GM18505 (cell line): ENCODE measurements around the gene FBXL16.

Experiments
- ATAC-seq: cut with Tn5 transposase; IDR thresholded peaks from one replicate; pipeline ENCODE4 v1.9.1; 2021; ENCODE audit not compliant: unreplicated experiment
- POLR2A ChIP-seq: IDR thresholded peaks from 4 replicates; pipeline ENCODE4 v1.6.1; 2011; ENCODE audit warnings: borderline replicate concordance; ENCODE audit not compliant: insufficient read depth, insufficient read length; ENCODE audit errors: extremely low read depth

FBXL16 gene

DNA sequence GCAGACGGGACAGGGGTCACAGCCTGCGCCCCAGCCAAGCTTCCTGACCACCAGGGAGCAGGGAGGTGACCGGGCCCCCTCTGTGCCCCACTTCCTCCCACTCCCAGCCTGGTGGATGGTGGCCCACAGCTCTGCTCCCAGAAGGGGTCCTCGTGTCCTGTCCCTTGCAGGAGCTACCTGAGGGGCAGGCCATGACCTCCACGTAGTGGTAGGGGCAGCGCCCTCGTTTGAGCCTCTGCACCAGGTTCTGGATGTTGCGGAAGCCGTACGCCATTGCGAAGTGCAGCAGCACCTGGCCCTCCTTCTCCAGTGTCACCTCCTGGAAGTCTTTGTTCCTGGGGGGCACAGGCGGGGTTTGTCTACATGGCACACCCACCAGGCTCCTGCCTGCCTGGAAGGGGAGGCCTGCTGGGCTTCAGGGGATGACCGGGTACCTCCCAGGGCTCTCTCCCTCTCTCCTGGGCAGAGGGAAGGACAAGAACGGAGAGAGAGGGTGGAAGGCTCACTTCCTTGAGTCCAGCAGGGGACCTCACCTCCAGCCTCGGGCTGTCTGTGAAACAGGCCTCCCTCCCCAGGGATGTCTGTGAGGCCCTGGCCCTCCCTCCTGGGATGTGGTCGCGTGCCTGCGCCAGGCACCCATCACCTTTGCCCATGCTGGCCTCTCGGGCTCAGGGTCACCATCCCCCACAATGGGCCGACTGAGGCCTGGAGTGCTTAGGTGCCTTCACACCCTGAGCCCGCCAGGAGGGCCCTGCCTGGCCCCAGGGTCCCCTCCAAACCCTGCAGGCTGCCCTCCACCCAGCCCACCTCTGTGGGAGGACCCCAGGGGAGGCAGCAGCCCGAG lies 25.3 kb upstream of the FBXL16 start:
- ATAC-seq, result no peak
- TF ChIP-seq POLR2A, result no peak

DNA sequence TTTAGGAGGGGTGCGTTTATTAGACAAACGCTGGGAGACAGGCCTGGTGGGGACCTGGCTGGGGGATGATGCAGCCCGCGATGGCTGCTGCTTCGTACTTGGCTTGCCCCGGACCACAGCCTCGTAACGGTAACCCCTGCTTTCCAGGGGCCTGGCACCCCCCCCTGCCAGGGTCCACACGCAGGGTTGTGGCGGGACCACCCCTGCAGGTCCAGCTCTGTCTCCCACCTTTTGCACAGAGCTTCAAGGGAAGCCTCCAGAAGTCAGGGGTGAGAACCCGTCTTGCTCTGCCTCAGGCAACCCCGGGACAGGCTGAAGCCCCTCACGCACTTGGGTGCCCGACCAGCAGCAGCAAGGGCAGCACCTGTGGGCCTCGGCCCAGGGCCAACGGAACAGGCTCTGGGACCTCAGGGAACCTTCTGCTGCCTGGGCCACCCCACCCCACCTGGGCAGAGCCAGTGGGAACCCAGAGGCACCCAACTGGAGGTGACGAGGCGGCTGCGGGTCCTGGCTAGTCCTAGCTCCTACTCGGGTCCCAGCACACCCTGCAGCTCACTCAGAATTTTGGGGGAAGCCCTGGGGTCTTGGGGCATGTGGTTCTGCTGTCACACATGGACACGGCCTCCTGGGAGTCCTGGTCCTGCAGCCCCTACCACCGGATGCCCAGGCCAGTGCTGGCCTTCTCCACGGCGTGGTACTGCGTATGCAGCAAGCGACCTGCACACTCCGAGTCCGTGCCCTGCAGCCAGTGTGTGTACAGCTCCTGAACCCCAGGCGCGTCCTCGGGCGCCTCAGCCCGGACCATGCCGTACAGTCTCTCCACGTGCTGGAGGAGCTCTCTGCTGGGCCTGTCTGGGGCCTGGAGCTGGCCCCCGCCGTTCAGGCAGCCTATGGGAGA lies 24.4 kb upstream of the FBXL16 start:
- TF ChIP-seq POLR2A, result no peak
- ATAC-seq, result no peak

DNA sequence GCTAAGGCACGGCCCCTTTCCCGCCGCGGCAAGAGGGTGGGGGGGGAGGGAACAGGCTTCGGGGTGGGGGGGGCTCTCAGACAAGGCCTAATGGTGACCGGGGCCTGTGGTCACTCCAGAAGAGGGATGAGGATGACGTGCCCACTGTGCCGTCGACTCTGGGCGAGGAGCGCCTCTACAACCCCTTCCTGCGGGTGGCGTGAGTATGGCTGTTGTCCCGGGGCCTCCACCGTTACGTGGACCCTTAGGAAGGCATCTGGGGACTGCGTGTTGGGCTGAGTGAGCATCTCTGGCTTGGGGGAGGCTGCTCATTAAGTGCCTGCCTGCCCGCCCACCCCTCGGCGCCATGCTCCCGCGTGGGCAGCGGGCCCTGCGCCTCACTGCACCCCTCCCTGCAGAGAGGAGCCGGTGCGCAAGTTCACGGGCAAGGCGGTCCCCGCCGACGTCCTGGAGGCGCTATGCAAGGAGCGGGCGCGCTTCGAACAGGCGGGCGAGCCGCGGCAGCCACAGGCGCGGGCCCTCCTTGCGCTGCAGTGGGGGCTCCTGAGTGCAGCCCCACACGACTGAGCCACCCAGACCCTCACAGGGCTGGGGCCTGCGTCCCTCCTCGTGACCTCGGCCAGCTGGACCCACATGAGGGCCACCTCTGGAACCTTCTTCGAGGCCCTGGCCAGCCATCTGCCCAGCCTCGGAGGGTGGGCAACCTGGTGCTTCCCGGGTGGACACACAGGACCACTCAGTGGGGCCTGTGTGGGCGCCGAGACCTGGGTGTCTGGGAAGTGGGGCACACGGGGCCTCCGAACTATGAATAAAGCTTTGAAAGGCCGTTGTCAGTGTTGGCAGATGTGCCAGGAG lies 23.5 kb upstream of the FBXL16 start:
- ATAC-seq, result no peak
- no peak for TF ChIP-seq POLR2A

DNA sequence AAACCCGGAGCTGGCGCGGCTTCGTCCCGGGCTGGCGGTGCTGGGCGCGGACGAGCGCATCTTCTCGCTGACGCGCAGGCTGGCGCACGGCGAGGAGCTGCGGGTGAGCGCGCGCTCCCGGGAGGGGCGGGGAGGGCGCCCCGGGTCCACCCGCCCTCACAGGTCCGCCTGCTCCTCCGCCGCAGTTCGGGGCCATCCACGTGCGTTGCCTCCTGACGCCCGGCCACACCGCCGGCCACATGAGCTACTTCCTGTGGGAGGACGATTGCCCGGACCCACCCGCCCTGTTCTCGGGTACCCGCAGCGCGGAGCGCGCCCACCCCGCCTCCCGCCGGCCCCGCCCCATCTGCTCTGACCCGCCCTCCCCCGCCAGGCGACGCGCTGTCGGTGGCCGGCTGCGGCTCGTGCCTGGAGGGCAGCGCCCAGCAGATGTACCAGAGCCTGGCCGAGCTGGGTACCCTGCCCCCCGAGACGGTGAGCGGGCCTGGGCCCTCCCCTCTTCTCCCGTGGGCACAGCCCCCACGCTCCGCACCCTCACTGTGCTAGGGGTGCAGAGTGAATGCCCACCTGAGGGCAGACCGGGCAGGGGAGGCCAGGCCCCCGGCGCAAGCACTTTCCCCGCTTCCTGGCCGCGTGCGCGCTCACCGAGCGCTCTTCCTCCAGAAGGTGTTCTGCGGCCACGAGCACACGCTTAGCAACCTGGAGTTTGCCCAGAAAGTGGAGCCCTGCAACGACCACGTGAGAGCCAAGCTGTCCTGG lies 22.7 kb upstream of the FBXL16 start:
- peak; percentile 17 for TF ChIP-seq POLR2A
- ATAC-seq, result no peak

DNA sequence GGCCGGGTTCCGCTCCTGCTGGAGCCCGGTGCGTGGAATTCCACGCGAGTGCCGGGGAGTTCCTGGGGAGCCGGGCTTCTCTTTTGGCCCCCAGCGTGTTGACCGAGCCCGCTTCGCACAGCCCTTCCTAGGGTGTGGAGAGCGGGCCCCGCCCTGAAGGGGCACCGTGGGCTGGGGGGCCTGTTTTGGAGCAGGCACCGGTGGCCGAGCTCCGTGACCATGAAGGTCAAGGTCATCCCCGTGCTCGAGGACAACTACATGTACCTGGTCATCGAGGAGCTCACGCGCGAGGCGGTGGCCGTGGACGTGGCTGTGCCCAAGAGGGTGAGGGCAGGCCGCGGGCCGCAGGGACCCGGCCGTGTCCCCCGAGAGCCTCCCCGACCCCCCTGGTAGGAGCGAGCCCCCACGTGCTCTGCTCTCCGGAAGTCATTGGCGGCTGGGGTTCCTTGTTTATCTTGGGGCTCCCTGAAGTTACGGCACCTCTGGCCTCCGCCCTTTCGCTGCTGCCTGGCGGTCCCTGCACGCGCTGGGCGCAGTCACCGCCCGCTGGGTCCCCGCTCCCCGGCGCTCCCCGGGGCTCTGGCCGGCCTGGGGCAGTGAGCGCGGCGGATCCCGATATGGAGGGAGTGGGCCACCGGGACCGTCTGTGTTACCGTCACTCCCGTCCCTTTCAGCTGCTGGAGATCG lies 21.8 kb upstream of the FBXL16 start:
- ATAC-seq, result no peak
- no peak for TF ChIP-seq POLR2A

DNA sequence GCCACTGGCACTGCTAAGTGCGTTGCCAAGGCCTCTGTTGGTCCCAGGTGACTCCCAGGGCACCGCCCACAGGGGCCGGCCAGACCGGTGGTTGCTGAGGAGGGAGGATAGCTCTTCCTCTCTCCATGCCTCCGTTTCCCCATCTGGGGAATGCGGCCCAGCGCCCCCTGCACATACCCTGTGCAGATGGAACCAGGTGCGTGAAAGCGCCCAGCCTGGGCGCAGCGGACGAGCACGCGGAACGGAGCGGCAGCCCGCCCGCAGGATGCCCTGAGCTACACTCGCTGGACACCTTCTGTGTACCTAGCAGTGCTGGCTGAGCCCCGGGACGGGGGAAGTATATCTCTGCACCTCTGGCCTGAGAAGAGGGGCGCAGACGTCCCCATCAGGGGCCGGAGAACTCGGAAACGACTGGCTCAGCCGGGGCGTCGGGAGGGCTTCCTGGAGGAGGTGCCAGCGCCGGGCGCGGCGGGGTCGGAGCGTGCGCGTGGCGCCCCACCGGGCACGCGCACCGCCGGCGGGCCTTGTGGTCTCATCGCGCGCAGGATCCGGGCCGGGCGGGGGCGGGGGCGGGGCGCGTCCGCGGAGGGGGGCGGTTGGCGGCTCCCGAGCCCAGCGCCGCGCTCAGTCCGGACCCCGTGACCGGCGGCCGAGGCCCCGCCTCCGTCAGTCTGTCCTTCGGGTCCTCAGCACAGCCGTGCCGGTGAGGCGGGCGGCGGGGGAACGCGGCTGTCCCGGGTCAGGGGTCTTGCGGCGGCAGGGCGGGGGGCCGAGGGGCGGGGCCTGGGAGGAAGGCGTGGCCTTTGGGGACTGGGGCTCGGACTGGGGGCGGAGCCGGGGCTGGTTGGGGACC lies 21.1 kb upstream of the FBXL16 start, which contains the start of the genes CCDC78 and HAGHL:
TSS of gene CCDC78 (minus strand) at position 6 of the 853 bp plus-strand sequence. CDS start 76 bp downstream, outside the sequence.
TSS of gene HAGHL (plus strand) at position 669 of the 853 bp plus-strand sequence. CDS start 404 bp downstream, outside the sequence.
- peak; percentile 22 for TF ChIP-seq POLR2A
- no peak for ATAC-seq

DNA sequence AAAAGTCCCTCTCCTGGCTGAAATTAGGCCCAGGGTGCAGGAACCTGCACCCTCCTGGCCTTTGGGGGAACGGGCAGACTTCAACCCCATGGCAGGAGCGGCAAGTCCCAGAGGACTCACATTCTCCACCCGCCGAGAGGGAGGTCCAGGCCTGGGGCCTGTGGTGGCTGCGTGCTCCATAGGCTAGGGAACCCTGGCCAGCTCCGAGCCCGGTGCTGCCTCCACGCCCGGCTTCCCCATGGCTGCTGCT lies 20.5 kb upstream of the FBXL16 start:
- no peak for ATAC-seq
- no peak for TF ChIP-seq POLR2A

DNA sequence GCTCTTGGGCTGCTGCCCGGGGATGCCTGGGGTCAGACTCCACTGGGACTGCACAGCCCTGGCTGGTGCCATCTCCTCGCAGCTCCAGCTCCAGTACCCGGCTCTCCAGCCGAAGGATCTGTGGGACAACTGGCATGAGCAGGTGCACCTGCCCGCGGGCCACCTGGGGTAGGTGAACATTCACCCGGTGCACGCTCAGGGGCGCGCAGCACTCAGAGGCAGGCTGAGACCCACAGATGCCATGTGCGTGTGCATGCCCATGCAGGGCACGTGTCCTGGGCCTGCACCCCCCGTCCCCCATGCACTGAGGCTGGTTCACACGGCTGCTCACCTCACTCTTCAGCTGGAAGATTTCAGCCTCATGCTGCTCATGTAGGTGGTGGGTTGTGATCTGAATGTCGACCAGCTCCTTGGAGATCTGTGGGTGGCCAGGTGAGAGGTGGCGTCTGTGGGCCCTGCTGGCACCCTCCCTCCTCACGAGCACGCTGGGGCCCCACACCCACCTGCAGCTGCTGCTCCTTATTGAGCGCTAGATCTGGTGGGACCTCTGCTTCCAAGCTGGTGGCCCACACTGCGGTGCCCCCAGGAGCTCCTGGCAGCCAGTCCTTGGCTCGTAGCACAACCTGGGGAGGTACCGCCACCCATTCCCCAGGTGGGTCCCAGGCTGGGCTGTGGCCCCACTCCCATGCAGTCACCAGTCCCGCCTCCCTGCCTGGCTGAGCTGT lies 20.0 kb upstream of the FBXL16 start:
- no peak for ATAC-seq
- no peak for TF ChIP-seq POLR2A

DNA sequence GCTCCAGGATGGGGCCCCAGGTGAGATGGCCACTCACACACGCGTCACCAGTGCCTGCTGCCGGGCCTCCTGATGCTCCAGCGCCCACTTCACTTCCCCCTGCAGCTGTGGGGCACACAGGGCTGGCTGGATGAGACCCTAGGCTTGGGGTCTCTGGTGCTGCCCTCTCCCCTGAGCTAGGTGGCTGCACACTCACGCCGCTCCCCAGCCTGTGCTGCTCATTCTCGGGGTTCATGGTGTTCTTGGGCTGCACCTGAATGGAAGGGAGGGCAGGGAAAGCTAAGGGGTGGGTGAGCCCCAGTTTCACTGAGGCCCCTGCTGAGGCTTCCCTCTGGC lies 19.4 kb upstream of the FBXL16 start:
- ATAC-seq, result no peak
- TF ChIP-seq POLR2A, result no peak

DNA sequence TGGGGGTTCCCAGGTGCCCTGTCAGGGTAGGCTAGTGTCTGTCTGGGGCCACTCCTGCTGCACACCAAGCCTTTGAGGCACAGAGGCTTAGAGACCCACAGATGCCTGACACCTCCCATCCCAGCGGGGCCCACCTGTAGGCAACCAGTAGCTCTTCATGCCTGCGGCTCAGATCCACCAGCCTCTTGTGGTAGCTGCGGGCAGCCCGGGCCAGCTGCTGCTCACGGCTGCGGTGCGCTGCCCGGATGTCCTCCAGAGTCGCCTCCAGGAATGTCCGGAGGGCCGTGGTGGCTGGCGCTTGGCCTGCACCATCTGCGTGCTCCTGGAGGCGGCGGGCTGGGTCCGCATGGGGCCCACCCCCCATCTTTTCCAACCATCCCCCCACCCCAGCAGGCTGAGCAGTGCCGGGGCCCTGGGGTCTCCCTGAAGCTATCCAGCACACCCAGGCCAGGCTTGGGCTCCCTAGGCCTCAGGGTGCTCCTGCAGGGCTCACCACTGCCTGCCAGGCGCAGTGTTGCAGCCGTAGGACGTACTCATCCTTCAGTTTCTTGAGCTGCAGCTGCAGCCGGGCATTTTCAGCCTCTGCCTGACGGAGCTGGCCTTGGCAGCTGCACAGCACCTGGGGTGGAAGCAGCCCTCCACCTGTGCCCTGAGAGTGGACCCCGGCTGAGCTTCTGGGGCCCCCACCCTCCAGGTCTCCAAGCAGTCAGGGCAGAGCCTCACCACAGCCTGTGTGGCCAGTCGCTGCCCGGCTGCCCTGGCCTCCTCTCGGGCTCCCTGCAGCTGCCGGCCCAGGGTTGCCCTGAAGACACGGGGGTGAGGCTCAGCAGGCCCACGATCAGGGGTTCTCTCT lies 18.8 kb upstream of the FBXL16 start:
- no peak for TF ChIP-seq POLR2A
- ATAC-seq, result no peak

DNA sequence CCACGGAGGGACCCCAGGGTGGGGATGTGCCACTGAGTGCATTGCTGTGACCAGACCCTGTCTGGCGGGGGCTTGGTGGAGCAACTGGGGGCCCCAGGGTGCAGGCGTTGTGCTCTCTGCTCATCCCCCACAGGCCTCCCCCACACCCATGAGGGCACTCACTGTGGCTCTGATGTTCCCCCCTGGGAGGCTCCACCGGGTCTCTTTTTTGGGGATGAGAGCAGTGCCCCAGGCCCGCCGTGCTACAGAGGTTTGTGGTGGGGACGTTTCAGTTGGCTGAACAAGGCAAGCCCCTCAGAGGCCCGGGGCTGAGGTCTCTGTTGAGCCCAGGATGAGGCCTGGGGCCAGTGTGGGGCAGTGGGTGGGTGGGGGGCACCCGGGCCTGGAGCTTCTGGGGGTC lies 18.1 kb upstream of the FBXL16 start:
- no peak for ATAC-seq
- no peak for TF ChIP-seq POLR2A
